Small intestine (tissue), 7 donors: ENCODE measurements around the gene INIP. TPM values are rescaled to one million over a fixed set of nuclear protein-coding genes. Genes with fewer than 3 reads are reported as not detected.
A peak's percentile ranks its signal among the peaks of the same experiment; 100 is the strongest.

Experiments
- DNase-seq, 2 donors: peaks; one replicate each; pipeline versions ENCODE4 v3.0.0 to v3.0.0-alpha.2; 2013
- FAIRE-seq: peaks from 2 replicates; lab custom pipeline; 2012; peaks lifted over from hg19 to GRCh38; lab: Jason Lieb, UNC
- H3K27ac ChIP-seq, 3 donors: one replicate each; pipeline ENCODE4 v1.5.1; 2013; ENCODE audit warnings: low read length in 2 of 3, mild to moderate bottlenecking in 2 of 3, control low read depth in 1 of 3, inconsistent platforms in 1 of 3, low read depth in 1 of 3, moderate library complexity in 1 of 3
- H3K27me3 ChIP-seq, 3 donors: one replicate each; pipeline ENCODE4 v1.6.1; 2013; ENCODE audit warnings: low read length in 3 of 3, inconsistent platforms in 1 of 3; ENCODE audit not compliant: control insufficient read depth in 3 of 3, insufficient read depth in 3 of 3
- H3K36me3 ChIP-seq, 3 donors: one replicate each; pipeline ENCODE4 v1.6.1; 2013; ENCODE audit warnings: low read length in 3 of 3, inconsistent platforms in 1 of 3, low read depth in 1 of 3, mild to moderate bottlenecking in 1 of 3, moderate library complexity in 1 of 3; ENCODE audit not compliant: control insufficient read depth in 3 of 3, insufficient read depth in 2 of 3
- H3K4me1 ChIP-seq, 3 donors: one replicate each; pipeline ENCODE4 v1.6.1; 2013; ENCODE audit warnings: low read length in 2 of 3, inconsistent platforms in 1 of 3, low read depth in 1 of 3, mild to moderate bottlenecking in 1 of 3, moderate library complexity in 1 of 3; ENCODE audit not compliant: control insufficient read depth in 3 of 3, insufficient read depth in 2 of 3
- H3K4me3 ChIP-seq, 3 donors: one replicate each; pipeline ENCODE4 v1.5.1; 2013; ENCODE audit warnings: low read length in 3 of 3, control low read depth in 1 of 3, inconsistent platforms in 1 of 3, low read depth in 1 of 3, mild to moderate bottlenecking in 1 of 3, moderate library complexity in 1 of 3
- H3K9me3 ChIP-seq, 2 donors: one replicate each; pipeline ENCODE4 v1.6.1; 2013; ENCODE audit warnings: low read depth in 1 of 2, low read length in 1 of 2; ENCODE audit not compliant: control insufficient read depth in 2 of 2, insufficient read depth in 1 of 2
- WGBS, 3 donors: extraction: QIAGEN DNeasy Blood & Tissue Kit; methylation state at CpG; one replicate each; pipeline ENCODE4 v1.1.7; 2013; 5-methylcytosine and 5-hydroxymethylcytosine counted together
- polyA plus RNA-seq, 4 donors: library from polyadenylated mRNA; stranded (reverse) in 3 of 4; unstranded in 1 of 4; fragments of 200-250 nt in 3 of 4; fragments of 120-200 nt in 1 of 4; gene quantifications; one replicate each; pipeline versions ENCODE4 v1.2.1 to v1.2.3, GENCODE V29; 2013
- donor health status: healthy with polysubstance abuse.
- donor health status: control.
- donor health status: control.
- donor health status: Bipolar disorder and iron deficiency.
- donor health status: healthy.

The INIP gene
- polyA plus RNA-seq, 4 donors = 10.0 to 22.9 (median 18.2) TPM

GRCh38 chr9:112757940-112758339 is 40.0 kb upstream of the INIP start:
- no peaks in the 10 kb centered on the region for H3K27me3 ChIP-seq
- H3K4me3 ChIP-seq = no peak overlapping the region
- no peak for FAIRE-seq
- WGBS, 3 donors = 92 to 97% (median 93%) methylated on average over 2 of the region's 2 CpGs
- no peak for DNase-seq
- no peak overlapping the region for H3K27ac ChIP-seq
- H3K9me3 ChIP-seq = no peaks in the 10 kb centered on the region
- H3K36me3 ChIP-seq = peaks cover 0 to 18% (median 0%) of the 10 kb centered on the region in 3 donors
- H3K4me1 ChIP-seq = peaks cover 6 to 24% (median 10%) of the 10 kb centered on the region in 3 donors

GRCh38 chr9:112757282-112757883 is 39.5 kb upstream of the INIP start:
- Histone ChIP-seq H3K4me3 (no peak overlapping the region), H3K27me3 (no peaks in the 10 kb centered on the region), H3K9me3 (no peaks in the 10 kb centered on the region), H3K36me3 (peaks cover 0 to 14% (median 0%) of the 10 kb centered on the region in 3 donors), H3K27ac (peak overlapping the region in 1 of 3 donors; percentile 49), H3K4me1 (peaks cover 10 to 30% (median 10%) of the 10 kb centered on the region in 3 donors)
- FAIRE-seq = no peak
- 64 to 76% (median 69%) methylated on average over 7 of the region's 7 CpGs for WGBS, 3 donors
- DNase-seq = no peak

GRCh38 chr9:112755675-112756074 is 37.8 kb upstream of the INIP start:
- FAIRE-seq (no peak), DNase-seq (no peak)
- Histone ChIP-seq H3K36me3 (peaks cover 0 to 14% (median 0%) of the 10 kb centered on the region in 3 donors), H3K4me3 (no peak overlapping the region), H3K27me3 (no peaks in the 10 kb centered on the region), H3K4me1 (peaks cover 8 to 37% (median 10%) of the 10 kb centered on the region in 3 donors), H3K9me3 (no peaks in the 10 kb centered on the region), H3K27ac (peak overlapping the region in 1 of 3 donors; percentile 8)
- WGBS, 3 donors = 78 to 80% (median 80%) methylated on average over 4 of the region's 4 CpGs

- peak overlapping the region in 1 of 3 donors; percentile 5 for H3K27ac ChIP-seq
- WGBS, 3 donors = 60 to 79% (median 65%) methylated on average over 5 of the region's 5 CpGs
- DNase-seq (peak in 1 of 2 donors; percentile 20), FAIRE-seq (no peak)
- H3K36me3 ChIP-seq = peaks cover 0 to 14% (median 0%) of the 10 kb centered on the region in 3 donors
- H3K4me3 ChIP-seq = no peak overlapping the region
- H3K4me1 ChIP-seq = peaks cover 8 to 40% (median 10%) of the 10 kb centered on the region in 3 donors
- no peaks in the 10 kb centered on the region for H3K9me3 ChIP-seq
- no peaks in the 10 kb centered on the region for H3K27me3 ChIP-seq
Observed at GRCh38 chr9:112755016-112755427, 37.1 kb upstream of the INIP start.

- no peaks in the 10 kb centered on the region for H3K27me3 ChIP-seq
- WGBS, 3 donors = 48 to 63% (median 56%) methylated on average over 3 of the region's 3 CpGs
- H3K9me3 ChIP-seq = no peaks in the 10 kb centered on the region
- H3K27ac ChIP-seq = peak overlapping the region in 1 of 3 donors; percentile 5
- peaks cover 0 to 14% (median 0%) of the 10 kb centered on the region in 3 donors for H3K36me3 ChIP-seq
- no peak overlapping the region for H3K4me3 ChIP-seq
- FAIRE-seq (no peak), DNase-seq (no peak)
- H3K4me1 ChIP-seq = peaks cover 8 to 44% (median 13%) of the 10 kb centered on the region in 3 donors
Observed at GRCh38 chr9:112754578-112754977, 36.7 kb upstream of the INIP start.

GRCh38 chr9:112753725-112754124 is 35.8 kb upstream of the INIP start:
- Histone ChIP-seq H3K9me3 (no peaks in the 10 kb centered on the region), H3K27me3 (no peaks in the 10 kb centered on the region), H3K4me1 (peaks cover 8 to 52% (median 13%) of the 10 kb centered on the region in 3 donors), H3K4me3 (no peak overlapping the region), H3K27ac (no peak overlapping the region), H3K36me3 (peaks cover 0 to 7% (median 0%) of the 10 kb centered on the region in 3 donors)
- no peak for FAIRE-seq
- no peak for DNase-seq
- WGBS, 3 donors = 78 to 94% (median 82%) methylated on average over 2 of the region's 2 CpGs

GRCh38 chr9:112752334-112753125 is 34.6 kb upstream of the INIP start:
- H3K27me3 ChIP-seq = no peaks in the 10 kb centered on the region
- WGBS, 3 donors = 79 to 83% (median 81%) methylated on average over 6 of the region's 6 CpGs
- no peaks in the 10 kb centered on the region for H3K9me3 ChIP-seq
- H3K4me1 ChIP-seq = peaks cover 8 to 52% (median 13%) of the 10 kb centered on the region in 3 donors
- no peak overlapping the region for H3K27ac ChIP-seq
- peak overlapping the region in 2 of 3 donors; percentile 88 to 91 for H3K4me3 ChIP-seq
- no peaks in the 10 kb centered on the region for H3K36me3 ChIP-seq
- DNase-seq (no peak), FAIRE-seq (no peak)

- H3K9me3 ChIP-seq = no peaks in the 10 kb centered on the region
- H3K27me3 ChIP-seq = no peaks in the 10 kb centered on the region
- WGBS, 3 donors = 0 to 1% (median 1%) methylated on average over 27 to 49 of the region's 49 CpGs
- DNase-seq = peak; percentile 59 to 74
- H3K4me1 ChIP-seq = peaks cover 8 to 50% (median 13%) of the 10 kb centered on the region in 3 donors
- peak overlapping the region; percentile 47 to 81 (median 78) for H3K27ac ChIP-seq
- peak overlapping the region; percentile 87 to 91 (median 88) for H3K4me3 ChIP-seq
- no peak for FAIRE-seq
- H3K36me3 ChIP-seq = no peaks in the 10 kb centered on the region
Observed at GRCh38 chr9:112751056-112751795, 33.3 kb upstream of the INIP start.
